ENCODE data around the gene TAF13. TPM values are rescaled to one million over a fixed set of nuclear protein-coding genes. Genes with fewer than 3 reads are reported as not detected.
"Not testable (repeated sequence)": the region's sequence is repeated elsewhere in the genome, so short reads cannot be mapped to it uniquely, and the experiment has no call there.

TAF13 gene
- polyA plus RNA-seq, 1 donor from 2014 or later: 60.1 TPM

DNA sequence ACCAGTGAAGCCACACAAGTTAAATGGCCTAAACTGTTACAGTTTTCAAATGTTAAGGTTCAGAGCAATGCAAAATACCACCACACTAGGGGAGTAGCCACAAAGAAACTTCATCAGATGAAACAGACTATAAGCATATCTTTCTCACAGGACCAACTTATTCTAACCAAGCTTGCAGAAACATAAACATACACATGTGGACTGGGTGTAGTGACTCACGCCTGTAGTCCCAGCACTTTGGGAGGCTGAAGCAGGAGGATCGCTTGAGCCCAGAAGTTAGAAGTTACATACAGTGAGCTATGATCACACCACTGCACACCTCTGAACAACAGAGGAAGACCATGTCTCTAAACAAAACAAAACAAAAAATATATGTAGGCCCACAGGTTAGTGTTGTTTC, 51.2 kb downstream of the TAF13 start:
- H3K9me3 ChIP-seq (ENCODE audit: low read length): no peaks in the 10 kb centered on the region
- no peaks in the 10 kb centered on the region for H3F3A ChIP-seq (ENCODE audit: insufficient read depth, low read length, poor library complexity, severe bottlenecking)
- no peak overlapping the region for H3K27ac ChIP-seq (ENCODE audit: low read length)
- no peak overlapping the region for H2AFZ ChIP-seq (ENCODE audit: low read depth, low read length)
- H3K9me2 ChIP-seq (ENCODE audit: insufficient read depth, low read length): no peaks in the 10 kb centered on the region
- H3K4me3 ChIP-seq (ENCODE audit: low read length): no peak overlapping the region
- H3K79me2 ChIP-seq (replicated peaks; ENCODE audit: insufficient read depth, low read length): peaks cover 46% of the 10 kb centered on the region
- H3K36me3 ChIP-seq (ENCODE audit: insufficient read depth, low read length): peaks cover 3% of the 10 kb centered on the region
- H3K4me2 ChIP-seq (ENCODE audit: low read length): no peak overlapping the region
- TF ChIP-seq POLR2AphosphoS5 (IDR thresholded peaks at IDR 0.05): no peak
- TF ChIP-seq CTCF (IDR thresholded peaks at IDR 0.05; ENCODE audit: poor library complexity, severe bottlenecking): no peak
- TF ChIP-seq RAD21 (conservative IDR thresholded peaks at IDR 0.05): no peak
- no peak for TF ChIP-seq EP300 (conservative IDR thresholded peaks at IDR 0.05; ENCODE audit: poor library complexity, severe bottlenecking)
- no peak for TF ChIP-seq TAF1 (IDR thresholded peaks at IDR 0.05; ENCODE audit: low read depth)
- TF ChIP-seq SMC3 (conservative IDR thresholded peaks at IDR 0.05; ENCODE audit: poor library complexity): no peak
- TF ChIP-seq EZH2 (IDR thresholded peaks at IDR 0.05; ENCODE audit: borderline replicate concordance, insufficient read depth, low read length, poor library complexity, severe bottlenecking): no peak
- no peak for TF ChIP-seq REST (IDR thresholded peaks at IDR 0.05; ENCODE audit: borderline replicate concordance)
- TF ChIP-seq MXI1 (conservative IDR thresholded peaks at IDR 0.05; ENCODE audit: poor library complexity, severe bottlenecking): no peak
- no peaks in the 10 kb centered on the region for H4K20me1 ChIP-seq (ENCODE audit: insufficient read depth)
- H3K27me3 ChIP-seq (ENCODE audit: insufficient read depth, low read depth, low read length): no peaks in the 10 kb centered on the region
- no peak overlapping the region for H3K9ac ChIP-seq (ENCODE audit: low read length)

GRCh38 chr1:109020693-109021257, 55.0 kb downstream of the TAF13 start:
- Histone ChIP-seq H3K27ac (ENCODE audit: low read length) (no peak overlapping the region), H3F3A (ENCODE audit: insufficient read depth, low read length, poor library complexity, severe bottlenecking) (no peaks in the 10 kb centered on the region), H3K4me2 (ENCODE audit: low read length) (no peak overlapping the region), H3K9me2 (ENCODE audit: insufficient read depth, low read length) (no peaks in the 10 kb centered on the region), H3K9me3 (ENCODE audit: low read length) (no peaks in the 10 kb centered on the region), H4K20me1 (ENCODE audit: insufficient read depth) (no peaks in the 10 kb centered on the region), H3K4me3 (ENCODE audit: low read length) (no peak overlapping the region), H3K27me3 (ENCODE audit: insufficient read depth, low read depth, low read length) (no peaks in the 10 kb centered on the region), H3K36me3 (ENCODE audit: insufficient read depth, low read length) (peaks cover 3% of the 10 kb centered on the region), H3K79me2 (replicated peaks; ENCODE audit: insufficient read depth, low read length) (peaks cover 14% of the 10 kb centered on the region), H2AFZ (ENCODE audit: low read depth, low read length) (no peak overlapping the region), H3K9ac (ENCODE audit: low read length) (no peak overlapping the region)
- no peak for TF ChIP-seq SMC3 (conservative IDR thresholded peaks at IDR 0.05; ENCODE audit: poor library complexity)
- no peak for TF ChIP-seq POLR2AphosphoS5 (IDR thresholded peaks at IDR 0.05)

- not testable (repeated sequence) for H4K20me1 ChIP-seq (ENCODE audit: insufficient read depth); H3K36me3 ChIP-seq (ENCODE audit: insufficient read depth, low read length); H3K9ac ChIP-seq (ENCODE audit: low read length); H3K79me2 ChIP-seq (replicated peaks; ENCODE audit: insufficient read depth, low read length); H3K27me3 ChIP-seq (ENCODE audit: insufficient read depth, low read depth, low read length); H3F3A ChIP-seq (ENCODE audit: insufficient read depth, low read length, poor library complexity, severe bottlenecking); H3K4me3 ChIP-seq (ENCODE audit: low read length); H3K9me2 ChIP-seq (ENCODE audit: insufficient read depth, low read length); H3K9me3 ChIP-seq (ENCODE audit: low read length); H3K27ac ChIP-seq (ENCODE audit: low read length); H2AFZ ChIP-seq (ENCODE audit: low read depth, low read length); H3K4me2 ChIP-seq (ENCODE audit: low read length)
These were observed 58.1 kb downstream of the TAF13 start for GRCh38 chr1:109017719-109018118.

Measured in neural cell (in vitro differentiated cells).